GM20431 (cell line): ENCODE results near the gene ARRDC1.

Experiments used
- in situ Hi-C: fragments of 300-500 bp; cut with MseI, MboI; formaldehyde crosslinking; loops from one replicate; pipeline ENCODE4 v1.15.0; 2020; ENCODE audit warnings: low sequenced_read_pairs; ENCODE audit not compliant: unreplicated experiment

The ARRDC1 gene

DNA sequence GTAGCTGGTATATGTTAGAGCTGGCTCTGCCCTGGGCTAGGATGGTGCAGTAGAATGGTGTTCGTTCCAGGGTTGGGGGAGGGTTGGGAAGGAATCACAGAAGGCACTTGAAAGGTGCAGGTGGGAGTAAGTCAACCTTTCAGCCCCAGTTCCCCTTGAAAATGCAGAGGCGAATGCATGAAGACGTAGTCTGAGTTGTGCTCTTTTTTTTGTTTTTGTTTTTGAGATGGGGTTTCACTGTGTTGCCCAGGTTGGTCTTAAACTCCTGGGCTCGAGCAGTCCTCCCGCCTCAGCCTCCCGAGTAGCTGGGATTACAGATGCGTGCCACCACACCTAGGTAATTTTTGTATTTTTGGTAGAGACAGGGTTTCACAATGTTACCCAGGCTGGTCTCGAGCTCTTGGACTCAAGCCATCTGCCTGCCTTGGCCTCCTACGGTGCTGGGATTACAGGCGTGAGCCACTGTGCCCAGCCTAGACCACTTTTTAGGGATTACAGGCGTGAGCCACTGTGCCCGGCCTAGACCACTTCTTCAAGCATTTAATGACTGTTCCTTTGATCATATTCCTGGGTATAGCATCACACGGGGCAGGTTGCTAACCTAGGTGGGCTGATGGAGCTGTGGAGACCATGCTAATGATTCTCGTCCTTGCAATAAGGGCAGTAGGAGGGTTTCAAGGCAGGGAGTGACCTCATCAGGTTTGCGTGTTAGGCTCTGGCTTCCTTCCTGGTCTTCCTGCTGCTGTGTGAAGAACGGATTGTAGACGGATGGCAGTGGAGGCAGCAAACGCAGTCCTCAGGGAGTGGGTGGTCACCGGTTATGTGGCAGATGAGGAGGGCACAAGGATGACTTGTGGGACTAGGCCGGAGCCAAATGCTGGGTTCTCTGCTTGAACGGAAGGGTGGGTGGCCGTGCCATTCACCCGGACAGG, 27.0 kb downstream of the ARRDC1 start:
- in situ Hi-C loops: no loop called here

DNA sequence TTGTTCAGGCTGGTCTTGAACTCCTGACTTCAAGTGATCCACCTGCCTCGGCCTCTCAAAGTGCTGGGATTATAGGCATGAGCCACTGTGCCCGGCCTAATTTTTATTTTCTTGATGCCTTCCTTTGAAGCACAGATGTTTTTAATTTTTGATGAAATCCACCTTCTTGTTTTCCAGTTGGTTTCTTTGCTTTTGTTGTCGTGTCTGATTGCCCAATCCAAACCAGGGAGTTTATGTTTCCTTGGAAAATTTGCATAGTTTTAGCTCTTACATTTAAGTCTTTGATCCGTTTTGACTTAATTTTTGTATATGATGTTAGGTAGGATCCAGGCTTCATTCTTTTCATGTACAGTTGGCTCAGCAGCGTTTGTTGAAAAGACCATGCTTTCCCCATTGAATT, 28.5 kb downstream of the ARRDC1 start:
- in situ Hi-C loops: no loop called here

DNA sequence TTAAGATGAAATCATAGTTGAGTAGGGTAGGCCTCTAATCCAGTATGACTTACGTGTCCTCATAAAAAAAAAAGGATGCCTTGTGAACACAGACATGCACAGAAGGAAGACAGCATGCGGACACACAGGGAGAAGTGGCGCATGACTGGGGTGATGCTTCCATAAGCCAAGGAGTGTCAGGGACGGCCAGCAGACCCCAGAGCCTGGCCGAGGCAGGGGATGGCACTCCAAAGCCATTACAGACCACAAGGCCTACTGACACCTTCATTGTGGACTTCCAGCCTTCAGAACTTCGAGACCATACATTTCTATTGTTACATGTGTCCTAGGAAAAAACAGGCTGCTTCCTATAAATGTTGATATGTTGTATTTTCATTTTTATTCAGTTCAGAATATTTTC, 33.2 kb downstream of the ARRDC1 start:
- in situ Hi-C loops: no loop called here

DNA sequence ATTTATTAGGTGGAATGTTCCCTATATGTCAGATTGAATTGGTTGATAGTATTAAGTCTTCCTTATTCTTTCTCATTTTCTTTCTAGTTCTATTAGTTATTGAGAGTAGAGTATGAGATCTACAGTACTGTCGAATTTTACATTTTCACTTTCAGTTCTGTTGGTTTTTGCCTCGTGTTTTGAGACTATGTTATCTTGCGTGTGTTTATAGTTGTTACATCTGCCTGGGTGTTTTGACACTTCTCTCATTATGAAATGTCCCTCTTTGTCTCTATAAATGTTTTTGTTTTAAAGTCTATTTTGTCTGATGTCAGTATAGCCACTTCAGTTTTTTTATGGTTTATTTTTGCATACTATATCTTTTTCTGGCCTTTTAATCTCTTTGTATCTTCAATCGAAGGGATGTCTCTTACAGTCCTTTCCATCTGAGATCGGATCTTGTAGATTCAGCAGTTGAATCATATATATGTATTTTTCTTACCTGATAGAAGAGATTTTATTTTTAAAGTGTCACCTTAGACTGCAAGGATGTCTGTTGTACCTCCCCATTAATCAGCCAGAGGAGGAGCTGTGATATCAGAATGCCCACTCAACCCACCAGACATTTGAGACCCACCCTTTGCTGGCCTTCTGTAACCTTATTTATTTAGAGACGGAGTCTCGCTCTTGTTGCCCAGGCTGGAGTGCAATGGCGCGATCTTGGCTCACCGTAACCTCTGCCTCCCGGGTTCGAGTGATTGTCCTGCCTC, 34.0 kb downstream of the ARRDC1 start:
- in situ Hi-C loops: no loop called here

DNA sequence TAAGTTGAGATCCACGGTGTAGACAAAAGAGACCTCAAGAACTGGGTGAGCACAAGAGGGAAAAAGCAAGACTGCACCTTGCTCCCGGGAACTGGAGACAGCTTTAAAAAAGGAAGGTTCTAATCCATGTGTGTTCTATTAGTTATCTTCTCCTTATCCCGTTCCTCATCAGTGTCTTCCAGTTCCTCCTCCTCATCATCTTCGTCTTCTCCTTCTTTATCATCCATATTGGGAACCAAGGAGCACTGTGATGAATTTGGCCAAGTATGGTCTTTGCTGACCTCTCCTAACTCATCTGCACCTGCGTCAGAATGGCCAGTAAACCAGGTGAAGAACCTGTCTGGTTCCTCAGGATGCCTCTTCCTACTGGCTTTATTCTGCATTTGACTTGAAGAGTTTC, 35.4 kb downstream of the ARRDC1 start:
- in situ Hi-C loops: no loop called here

DNA sequence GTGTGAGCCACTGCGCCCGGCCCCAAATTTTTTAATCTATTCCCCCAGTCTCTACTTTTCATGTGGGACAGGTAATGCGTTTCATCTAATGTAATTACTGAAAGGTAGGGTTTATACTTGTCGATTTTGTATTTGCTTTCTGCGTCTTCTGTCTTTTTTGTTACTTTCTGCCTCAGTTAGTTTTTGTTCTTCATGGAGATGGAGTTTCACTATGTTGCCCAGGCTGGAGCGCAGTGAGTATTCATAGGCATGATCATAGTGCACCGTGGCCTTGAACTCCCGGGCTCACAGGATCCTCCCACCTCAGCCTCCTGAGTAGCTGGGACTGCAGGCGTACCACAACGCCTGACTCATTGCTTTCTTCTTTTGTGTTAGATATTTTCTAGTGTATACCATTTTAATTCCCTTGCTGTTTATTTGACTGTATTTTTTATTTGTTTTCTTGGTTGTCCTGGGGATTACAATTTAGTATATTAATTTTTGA, 36.7 kb downstream of the ARRDC1 start:
- in situ Hi-C loops: no loop called here

DNA sequence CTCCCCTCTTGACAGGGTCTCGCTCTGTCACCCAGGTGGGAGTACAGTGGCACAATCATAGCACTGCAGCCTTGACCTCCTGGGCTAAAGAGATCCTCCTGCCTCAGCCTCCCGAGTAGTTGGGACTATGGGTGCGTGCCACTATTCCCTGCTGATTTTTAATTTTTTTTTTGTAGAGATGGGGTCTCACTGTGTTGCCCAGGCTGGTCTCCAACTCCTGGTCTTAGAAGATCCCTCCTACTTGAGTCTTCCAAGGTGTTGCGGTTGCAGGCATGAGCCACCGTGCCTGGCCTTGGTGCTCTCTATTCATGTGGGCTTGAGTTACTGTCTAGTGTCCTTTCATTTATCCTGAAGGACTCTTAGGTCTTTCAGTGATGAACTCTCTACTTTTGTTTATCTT, 37.4 kb downstream of the ARRDC1 start:
- in situ Hi-C loops: no loop called here

DNA sequence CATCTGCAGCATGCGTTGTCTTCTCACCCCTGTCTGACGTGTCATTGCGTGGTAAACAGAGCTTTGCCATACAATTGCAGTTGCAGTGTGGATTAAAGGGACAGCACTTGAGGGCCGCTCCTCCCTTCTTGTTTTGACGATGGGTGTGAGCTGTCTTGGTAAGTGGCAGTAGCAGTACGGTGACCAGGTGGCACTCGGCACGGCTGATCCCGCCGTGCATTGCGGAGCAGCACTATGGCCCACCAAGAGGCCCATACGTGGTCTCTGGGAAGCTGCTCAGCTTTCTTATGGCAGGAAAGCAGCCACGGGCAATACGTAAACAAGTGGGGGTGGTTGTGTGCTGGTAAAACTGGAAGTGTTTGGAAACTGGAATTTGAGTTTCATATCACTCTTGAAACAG, 38.4 kb downstream of the ARRDC1 start:
- in situ Hi-C loops: no loop called here

DNA sequence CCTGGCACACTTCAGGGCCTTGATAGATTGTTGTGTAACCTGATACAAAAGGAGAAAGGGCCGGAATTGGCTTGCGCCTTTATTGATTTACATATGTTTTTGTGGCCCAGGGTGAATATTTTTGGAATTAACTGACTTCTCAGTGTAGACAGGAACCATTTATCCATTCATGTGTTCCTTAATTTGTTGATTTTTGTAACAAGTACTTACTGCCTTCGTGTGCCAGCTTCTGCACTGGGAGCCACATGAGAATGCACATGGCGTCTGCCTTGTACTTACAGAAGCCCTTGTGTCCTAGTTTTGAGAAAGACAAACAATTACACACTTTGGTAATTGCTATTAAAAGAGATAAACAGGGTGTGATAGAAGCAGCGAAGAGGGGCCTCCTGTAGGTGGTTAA, 39.7 kb downstream of the ARRDC1 start:
- in situ Hi-C loops: no loop called here

DNA sequence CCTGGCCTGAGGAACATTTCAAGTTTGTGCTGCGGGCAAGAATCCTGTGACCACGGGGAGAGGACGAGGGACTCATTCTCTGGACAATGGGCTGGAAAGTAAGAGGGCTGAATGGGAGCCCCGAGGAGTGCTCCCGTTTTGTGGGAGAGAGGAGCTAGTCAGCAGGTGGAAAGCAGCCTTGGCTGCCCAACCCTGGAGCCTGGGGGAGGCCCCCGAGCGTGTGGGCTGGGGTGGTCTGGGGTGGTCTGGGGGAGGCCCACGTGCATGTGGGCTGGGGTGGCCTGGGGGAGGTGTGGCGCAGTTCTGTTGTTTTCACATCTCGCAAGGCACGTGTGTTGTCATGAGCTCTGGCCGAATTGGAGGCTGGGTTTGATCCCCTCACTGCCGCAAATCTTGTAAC, 40.9 kb downstream of the ARRDC1 start:
- in situ Hi-C loops: no loop called here

DNA sequence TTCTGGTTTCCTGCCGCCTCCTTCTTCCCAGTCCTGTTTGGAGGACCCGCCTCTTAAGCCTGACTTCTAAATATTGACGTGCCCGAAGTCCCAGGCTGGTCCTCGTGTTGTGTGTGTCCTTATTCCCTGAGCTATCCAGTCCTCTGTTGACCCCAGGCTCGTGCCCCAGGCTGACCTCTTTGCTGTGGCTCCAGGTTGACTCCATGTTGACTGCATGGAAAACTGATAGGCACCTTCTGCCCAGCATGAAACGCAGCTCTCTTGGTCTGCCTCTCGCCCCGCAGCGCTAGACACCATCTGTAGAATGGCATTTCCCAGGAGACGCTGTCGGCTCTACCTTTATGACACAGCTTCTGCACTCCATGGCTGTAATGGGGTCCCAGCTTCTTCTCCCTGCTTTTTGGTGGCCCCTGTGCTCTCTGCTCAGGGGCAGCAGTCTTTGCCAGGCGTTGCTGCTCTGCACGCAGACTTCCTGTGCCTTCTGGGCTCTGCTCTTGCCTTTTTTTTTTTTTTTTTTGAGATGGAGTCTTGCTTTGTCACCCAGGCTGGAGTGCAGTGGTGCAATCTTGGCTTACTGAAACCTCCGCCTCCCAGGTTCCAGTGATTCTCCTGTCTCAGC, 41.7 kb downstream of the ARRDC1 start:
- in situ Hi-C loops: no loop called here

DNA sequence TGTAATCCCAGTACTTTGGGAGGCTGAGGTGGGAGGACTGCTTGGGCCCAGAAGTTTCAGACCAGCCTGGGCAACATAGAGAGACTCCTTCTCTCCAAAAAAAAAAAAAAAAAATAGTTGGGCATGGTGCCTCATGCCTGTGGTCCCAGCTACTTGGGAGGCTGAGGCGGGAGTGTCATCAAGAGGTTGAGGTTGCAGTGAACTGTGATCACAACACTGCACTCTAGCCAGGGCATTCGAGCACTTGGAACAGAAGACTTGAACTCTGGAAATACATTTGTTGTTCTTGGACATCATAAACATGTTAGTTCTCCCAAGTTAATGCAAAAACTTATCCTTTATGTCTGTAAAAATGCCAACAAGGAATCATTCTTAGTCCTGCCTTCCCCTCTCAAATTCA, 42.9 kb downstream of the ARRDC1 start:
- in situ Hi-C loops: no loop called here

DNA sequence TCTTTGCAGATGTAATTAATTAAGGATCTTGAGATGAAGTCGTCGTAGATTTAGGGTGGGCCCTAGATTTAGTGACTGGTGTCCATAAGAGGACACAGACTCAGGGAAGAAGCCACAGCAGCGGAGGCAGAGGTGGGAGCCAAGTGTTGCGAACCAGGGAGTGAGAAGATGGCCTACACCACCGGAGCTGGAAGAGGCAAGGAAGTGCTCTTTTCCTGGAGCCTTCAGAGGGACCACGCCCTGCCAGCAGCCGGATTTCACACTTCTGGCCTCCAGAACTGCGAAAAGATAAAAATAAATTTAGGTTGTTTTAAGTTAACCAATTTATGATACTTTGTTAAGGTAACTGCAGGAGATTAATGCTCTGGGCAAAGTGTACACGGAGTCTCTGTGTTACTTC, 44.1 kb downstream of the ARRDC1 start:
- in situ Hi-C loops: no loop called here

DNA sequence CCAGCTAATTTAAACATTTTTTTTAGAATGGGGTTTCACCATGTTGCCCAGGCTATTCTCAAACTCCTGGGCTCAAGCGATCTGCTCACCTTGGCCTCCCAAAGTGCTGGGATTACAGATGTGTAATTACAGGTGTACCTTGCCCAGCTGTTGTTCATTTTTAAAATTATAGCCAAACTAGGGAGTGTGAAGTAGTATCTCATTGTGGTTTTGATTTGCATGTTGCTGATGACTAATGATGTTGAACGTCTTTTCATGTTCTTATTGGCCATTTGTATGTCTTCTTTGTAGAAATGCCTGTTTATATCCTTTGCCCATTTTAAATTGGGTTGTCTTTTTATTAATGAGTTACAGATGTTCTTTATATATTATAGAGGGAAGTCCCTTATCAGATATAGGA, 44.8 kb downstream of the ARRDC1 start:
- in situ Hi-C loops: no loop called here

DNA sequence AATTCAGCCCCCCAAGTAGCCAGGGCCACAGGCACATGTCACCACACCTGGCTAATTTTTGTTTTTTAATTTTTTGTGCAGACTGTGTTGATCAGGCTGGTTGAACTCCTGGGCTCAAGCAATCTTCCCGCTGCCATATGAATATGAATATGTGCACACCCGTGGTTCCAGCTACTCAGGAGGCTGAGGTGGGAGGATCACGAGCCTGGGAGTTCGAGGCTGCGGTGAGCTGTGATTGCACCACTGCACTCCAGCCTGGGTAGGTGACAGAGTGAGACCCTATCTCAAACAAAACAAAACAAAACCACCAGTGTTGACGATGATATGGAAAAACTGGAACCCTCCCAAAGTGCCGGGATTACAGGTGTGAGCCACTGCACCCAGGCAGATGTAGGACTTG, 45.3 kb downstream of the ARRDC1 start:
- in situ Hi-C loops: no loop called here

DNA sequence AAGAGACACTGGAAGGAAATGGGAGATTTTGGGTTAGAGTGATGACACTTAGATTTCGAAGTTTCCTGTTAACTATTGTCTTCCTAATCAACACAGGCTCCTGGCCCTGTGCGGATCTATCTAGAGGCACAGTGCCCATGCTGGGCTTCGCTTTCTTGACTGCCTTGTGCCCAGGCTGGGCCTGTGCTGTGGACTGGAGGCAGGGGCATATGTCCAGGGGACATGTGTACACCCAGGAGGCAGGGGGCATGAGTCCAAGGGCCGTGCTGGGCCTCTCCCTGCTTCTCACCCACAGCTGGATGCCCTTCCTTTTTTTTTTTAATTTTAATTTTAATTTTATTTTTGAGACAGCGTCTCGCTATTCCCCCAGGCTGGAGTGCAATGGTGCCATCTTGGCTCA, 50.9 kb downstream of the ARRDC1 start:
- in situ Hi-C loops: no loop called here

DNA sequence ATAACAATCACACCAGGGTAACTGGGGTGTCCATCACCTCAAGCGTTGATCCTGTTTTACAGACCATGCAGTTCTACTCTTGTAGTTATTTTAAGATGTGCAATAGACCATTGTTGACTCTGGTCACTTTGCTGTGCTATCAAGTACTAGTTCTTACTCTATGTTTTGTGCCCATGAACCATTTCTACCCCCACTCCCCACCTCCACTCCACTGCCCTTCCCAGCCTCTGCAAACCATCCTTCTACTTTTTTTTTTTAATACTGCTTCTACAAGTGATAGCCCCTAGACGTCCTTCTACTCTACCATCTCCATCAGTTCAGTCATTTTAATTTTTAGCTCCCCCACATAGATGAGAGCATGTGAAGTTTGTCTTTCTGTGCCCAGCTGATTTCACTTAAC, 52.1 kb downstream of the ARRDC1 start:
- in situ Hi-C loops: no loop called here

DNA sequence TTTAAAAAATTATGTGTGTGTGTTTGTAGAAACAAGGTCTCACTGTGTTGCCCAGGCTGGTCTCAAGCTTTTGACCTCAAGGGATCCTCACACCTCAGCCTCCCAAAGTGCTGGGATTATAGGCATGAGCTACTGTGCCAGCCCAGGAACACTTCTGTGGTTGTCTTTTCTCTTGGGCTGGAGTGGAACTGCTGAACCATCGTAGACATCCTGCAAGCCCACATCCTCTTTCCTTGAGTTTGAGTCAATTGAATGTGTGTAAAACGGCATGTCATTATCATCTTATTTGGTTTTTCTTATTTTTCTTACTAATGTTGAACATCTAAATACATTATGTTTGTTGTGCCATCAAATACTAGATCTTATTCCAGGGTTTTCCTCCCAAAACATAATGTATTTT, 53.3 kb downstream of the ARRDC1 start:
- in situ Hi-C loops: no loop called here

DNA sequence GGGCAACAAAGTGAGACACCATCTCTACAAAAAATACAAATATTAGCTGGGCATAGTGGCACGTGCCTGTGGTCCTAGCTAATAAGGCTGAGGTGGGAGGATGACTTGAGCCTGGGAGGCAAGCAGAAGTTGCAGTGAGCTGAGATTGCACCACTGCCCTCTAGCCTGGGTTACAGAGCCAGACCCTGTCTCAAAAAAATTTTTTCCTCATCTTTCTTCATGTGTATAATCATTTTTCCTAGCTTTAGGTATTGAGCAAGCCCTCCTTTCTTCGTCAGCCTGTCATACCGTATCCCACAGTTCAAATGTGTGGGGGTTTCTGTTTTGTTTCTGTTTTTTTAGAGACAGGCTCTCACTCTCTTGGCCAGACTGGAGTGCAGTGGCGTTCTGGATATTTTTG, 54.7 kb downstream of the ARRDC1 start:
- in situ Hi-C loops: no loop called here

DNA sequence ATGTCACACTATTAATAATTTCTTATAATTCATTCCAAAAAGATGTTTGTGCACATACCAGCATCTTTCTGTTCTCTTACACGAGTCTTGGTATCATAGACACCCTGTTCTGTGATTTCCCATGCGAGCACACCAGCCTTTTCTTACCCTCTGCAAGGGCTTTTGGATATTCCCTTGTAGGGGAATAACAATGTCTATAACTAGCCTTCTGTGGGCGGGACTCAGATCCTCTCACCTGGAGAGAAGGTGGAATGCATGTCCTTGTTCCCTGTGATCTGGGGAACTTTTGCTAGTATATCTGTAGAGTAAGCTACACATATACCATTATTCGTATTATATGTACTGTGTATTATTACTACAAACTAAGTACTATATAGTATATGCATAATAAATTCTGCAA, 58.1 kb downstream of the ARRDC1 start:
- in situ Hi-C loops: no loop called here

DNA sequence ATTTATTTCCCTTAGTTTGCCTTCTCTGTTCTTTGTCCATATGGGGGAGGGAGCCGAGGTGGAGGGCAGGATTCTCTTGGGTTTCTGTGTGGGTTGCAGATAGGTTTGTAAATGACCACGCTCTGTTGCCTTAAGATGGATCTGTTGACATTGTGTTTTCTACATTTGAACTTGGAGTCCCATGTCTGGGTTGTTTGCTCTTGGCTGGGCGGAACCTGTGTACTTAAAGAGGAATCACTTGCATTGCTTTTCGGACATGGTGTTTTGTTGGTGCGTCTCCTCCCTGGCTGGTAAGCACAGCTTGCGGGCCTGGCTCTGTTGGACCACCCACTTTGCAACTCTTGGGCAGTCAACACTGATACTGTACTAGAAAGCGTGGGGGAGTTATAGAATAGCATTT, 59.2 kb downstream of the ARRDC1 start:
- in situ Hi-C loops: no loop called here
